Esophagus squamous epithelium (tissue), 4 donors: Measurements from ENCODE around the gene FAH.

Experiments
- CTCF ChIP-seq, 6 experiments: fragments of 450-650 bp in 4 of 6; fragments of 200-600 bp in 2 of 6; sonication (generic) in 2 of 6; IDR thresholded peaks; one replicate each; pipeline ENCODE4 v1.5.1; 2016 to 2019; ENCODE audit warnings: antibody characterized with exemption in 6 of 6, mild to moderate bottlenecking in 4 of 6, moderate library complexity in 4 of 6
- POLR2A ChIP-seq, 4 donors: fragments of 450-650 bp; IDR thresholded peaks; one replicate each; pipeline ENCODE4 v1.6.1; 2017; ENCODE audit warnings: antibody characterized with exemption in 4 of 4, mild to moderate bottlenecking in 4 of 4, moderate library complexity in 3 of 4

GRCh38 chr15:80179025-80179759 is 26.4 kb downstream of the FAH start:
- TF ChIP-seq CTCF (IDR thresholded peaks at IDR 0.05) = no peak
- no peak for TF ChIP-seq POLR2A (IDR thresholded peaks at IDR 0.05)
